CD4-positive, alpha-beta T cell treated with Interleukin-4 for 4 hours (primary cell): ENCODE data around the gene CEP95.
"Not testable (repeated sequence)": the region's sequence is repeated elsewhere in the genome, so short reads cannot be mapped to it uniquely, and the experiment has no call there.

Experiments used
- DNase-seq: peaks from one replicate; pipeline ENCODE4 v3.0.0-alpha.2; 2020

CEP95 gene, protein sequence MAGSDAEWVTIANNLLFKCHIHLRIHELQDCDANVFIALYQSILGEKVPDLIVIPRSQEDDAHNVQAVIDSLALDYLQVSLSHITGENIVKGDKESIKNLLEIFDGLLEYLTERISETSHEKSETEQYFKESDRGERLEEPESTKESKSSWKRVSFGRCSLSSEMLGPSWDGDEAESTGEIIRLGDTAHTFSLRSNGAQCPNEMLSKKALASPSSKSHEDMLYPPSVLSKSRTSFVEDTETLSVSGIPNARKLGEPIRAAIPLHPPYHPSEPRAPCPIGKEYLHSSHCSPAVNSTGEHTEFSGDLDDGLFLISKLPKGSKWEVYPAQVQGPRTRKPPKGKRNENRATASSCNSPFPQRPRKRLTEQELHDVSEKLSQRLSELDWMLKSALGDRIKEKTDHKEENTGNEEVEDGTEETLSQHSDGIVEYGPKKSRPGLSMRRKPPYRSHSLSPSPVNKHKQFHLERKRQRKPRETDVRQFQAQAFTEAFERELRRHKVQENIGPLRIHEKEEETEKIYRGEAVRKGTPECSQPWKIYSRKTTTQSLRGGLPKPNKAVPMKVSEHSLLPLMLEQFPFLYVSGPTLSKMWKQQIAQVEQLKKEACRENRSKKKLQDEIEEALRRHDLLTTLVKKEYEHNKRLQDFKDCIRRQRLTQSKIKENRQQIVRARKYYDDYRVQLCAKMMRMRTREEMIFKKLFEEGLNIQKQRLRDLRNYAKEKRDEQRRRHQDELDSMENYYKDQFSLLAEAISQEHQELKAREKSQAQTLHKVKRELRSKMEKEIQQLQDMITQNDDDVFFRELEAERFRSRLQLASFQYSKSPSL

DNA sequence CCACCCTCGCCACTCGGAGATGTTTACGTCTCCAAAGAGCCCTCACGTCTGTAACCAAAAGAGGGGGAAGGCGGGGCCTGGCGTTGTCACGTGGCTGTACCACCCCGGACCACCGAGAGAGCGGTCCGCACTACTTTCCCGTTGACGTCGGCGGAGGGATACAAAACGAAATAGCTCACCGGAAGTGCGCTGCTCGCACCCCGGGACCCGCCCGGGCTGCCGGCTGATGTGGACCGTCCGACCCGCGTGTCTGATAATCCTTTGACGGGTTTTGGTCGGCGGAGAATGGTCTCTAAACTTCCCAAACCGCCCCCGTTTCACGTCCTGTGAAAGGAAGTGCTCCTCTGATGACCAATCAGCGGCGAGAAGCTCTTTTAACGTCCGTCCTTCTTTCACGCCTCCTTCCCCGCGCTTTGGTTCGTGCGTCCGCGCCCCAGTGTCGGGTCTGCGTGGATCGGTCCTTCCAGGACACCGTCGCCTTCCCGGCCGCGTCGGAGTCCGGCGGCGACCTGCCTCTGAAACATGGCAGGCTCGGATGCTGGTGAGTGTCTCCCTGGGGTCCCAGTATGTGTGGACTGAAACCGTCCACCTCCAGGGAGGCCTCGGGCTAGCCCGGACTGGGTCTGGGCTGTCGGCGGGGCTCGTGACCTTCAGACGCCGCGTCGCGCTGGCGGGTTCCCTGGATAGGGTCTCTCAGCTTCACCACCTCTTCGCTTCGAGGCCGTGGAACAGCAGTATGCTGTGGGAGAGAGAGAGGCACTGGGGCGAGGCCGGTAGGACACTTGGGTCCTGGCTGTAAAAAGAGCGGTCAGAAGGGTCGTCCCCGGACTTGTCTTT, at the start of gene CEP95:
Gene CEP95 (plus strand): TSS at position 402 of the 837 bp plus-strand sequence. CDS start 121 bp downstream, at position 523.
- DNase-seq = peak; percentile 98

GRCh38 chr17:64457156-64457555, 49.6 kb upstream of the CEP95 start:
- no peak for DNase-seq

GRCh38 chr17:64458756-64459155, 48.0 kb upstream of the CEP95 start:
- DNase-seq = no peak

DNA sequence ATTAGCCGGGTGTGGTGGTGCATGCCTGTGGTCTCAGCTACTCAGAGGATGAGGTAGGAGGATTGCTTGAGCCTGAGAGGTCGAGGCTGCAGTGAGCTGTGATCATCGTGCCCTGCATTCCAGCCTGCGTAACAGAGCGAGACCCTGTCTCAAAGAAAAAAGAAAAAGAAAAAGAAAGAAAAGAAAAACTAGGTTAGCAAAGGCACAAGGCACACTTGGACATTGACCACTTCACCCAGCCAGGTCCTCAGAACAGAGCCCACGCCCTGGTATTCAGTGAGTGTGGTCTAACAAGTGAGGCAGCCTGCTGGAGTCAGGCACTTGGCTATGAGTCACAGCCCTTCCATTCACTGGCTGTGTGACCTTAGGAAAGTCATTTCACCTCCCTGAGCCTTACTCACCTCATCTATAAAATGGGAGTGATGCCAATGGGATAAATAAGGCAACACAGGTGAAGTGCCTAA, 47.5 kb upstream of the CEP95 start:
- no peak for DNase-seq

DNA sequence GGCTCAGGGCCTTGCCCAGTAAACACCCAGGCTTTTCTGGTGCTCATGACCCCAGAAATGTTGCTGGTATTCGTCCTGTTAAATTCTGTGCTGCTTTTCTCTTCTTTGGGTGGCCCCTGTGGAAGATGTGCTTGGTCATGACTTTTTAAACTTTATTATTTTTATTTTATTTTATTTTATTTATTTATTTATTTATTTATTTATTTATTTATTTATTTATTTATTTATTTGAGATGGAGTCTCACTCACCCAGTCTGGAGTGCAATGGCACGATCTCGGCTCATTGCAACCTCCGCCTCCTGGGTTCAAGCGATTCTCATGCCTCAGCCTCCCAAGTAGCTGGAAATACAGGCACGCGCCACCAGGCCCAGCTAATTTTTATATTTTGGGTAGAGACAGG, 47.0 kb upstream of the CEP95 start:
- not testable (repeated sequence) for DNase-seq

GRCh38 chr17:64460955-64461354, 45.8 kb upstream of the CEP95 start:
- DNase-seq = no peak

DNA sequence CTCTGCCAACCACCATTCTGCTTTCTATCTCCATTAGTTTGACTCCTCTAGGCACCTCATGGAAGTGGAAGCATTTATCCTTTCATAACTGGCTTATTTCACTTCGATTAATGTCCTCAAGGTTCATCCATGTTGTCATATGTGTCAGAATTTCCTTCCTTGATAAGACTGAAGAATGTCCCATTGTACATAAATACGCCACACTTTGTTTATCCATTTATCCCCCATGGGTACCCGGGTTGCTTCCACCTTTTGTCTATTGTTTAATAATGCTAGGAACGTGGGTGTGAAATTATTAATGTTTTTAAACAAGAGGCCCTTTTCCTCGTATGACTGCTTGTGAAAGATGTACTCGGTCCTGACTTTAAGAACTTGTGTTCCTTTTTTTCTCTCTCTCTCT, 45.0 kb upstream of the CEP95 start:
- DNase-seq = no peak

GRCh38 chr17:64466019-64466735, 40.6 kb upstream of the CEP95 start:
- no peak for DNase-seq

- not testable (repeated sequence) for DNase-seq
Observed at GRCh38 chr17:64466834-64467233, 39.9 kb upstream of the CEP95 start.

DNA sequence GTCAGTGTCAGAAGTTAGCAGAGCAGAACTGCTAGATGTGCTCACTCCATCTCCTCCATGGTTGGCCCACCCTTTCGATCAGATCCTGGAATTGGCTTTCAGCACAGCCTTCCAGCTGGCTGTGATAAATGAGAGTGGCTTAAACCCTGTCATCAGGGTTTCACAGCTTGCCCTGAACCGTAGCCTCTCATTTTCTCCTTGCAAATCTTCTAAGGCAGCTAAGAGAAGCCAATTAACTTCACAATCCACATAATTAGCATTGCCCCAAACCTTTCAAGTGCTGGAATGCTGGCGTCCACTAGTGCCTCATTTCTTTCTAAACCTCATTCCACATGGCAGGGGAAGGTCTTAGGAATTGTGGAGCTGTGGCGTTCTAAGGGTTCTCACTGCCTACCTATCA, 36.2 kb upstream of the CEP95 start:
- DNase-seq = no peak

DNA sequence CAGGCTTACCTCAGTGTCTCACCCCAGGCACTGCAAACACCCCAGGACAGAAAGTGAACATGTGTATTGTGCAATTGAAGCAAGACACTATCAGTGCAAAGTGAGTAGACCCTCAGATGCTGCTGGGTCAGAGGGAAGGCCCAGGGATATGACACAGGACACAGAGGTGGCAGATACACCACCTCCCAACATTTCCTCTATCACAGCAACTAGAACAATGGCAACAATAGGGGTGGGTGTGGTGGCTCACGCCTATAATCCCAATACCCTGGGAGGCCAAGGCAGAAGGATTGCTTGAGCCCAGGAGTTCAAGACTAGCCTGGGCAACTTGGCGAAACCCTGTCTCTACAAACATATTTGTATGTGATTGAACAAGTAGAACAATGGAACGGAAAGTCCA, 35.3 kb upstream of the CEP95 start:
- no peak for DNase-seq

DNA sequence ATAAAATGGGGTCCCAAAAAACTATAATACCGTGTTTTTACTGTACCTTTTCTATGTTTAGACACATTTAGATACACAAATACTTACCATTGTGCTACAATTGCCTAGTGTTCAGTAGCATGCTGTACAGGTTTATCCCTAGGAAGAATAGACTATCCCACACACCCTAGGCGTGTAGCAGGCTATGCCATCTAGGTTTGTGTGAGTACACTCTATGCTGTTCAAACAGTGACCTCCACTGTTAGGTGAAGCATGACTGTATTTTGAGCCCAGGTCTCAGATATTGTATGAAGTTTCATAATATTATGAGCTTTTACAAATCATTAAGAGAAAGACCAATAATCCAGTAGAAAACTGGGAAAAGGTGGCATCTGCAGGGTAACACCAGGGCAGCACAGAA, 34.2 kb upstream of the CEP95 start:
- DNase-seq = no peak

DNA sequence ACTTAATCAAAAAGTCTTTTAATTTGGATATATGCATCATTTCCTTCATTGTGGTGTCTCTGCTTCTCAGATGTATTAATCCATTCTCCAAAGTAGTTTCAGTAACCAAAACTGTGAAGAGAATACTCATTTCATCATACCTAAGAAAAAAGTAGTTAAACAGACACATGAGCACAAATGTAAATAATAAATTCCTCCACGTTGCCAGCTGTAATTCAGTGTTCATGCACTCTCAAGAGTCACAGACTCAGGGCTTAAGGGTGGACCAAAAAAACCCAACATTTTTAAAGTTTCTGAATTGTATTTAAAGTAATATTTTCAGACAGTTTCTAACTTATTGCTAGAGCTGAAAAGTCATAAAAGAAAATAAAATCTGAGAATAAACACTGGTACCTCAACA, 28.9 kb upstream of the CEP95 start:
- no peak for DNase-seq

DNA sequence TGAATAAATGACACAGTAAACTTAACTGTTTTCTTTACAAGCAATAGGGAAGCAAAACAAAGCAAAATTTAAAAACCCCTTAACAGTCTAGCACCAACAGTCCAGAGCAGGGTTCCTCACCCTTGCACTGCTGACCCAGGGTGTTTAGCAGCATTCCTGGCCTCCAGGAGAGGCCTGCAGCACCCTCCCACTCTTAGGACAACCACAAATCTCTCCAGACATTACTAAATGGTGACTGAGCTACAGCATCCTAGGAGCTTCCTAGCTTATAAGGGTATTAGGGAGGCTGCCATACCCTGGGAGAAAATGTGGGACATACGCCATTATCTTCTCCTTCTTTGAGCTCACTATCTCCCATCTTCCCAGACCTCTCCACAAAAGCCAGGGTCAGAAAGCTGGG, 25.8 kb upstream of the CEP95 start:
- DNase-seq = no peak

- no peak for DNase-seq
Observed at GRCh38 chr17:64484380-64484779, 22.4 kb upstream of the CEP95 start.

- no peak for DNase-seq
Observed at GRCh38 chr17:64488301-64488700, 18.5 kb upstream of the CEP95 start.

DNA sequence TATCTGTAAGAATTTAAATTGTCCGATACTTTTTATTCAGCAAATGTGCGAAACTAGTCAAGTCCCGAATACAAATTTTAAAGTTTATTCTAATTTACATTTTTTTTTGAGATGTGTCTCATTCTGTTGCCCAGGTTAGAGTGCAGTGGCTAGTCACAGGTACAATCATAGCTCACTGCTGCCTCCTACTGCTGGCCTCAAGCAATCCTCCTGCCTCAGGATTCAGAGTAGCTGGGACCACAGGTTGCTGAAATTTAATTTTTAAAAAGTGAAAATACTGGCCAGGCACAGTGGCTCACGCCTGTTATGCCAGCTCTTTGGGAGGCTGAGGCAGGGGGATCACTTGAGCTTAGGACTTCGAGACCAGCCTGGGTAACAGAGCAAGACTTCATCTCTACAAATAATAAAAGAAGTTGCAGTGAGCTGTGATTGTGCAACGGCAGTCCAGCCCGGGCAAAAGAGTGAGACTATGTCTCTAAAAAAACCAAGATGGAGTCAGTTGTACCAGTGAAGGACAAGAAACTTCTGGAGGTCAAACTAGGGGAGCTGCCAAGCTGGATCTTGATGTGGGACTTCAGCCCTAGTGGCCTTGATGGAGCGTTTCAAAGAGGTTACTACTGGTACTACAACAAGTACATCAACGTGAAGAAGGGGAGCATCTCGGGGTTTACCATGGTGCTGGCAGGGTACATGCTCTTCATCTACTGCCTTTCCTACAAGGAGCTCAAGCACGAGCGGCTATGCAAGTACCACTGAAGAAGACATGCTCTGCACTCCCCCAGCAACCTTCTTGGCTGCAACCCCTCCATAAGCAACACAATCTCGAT, 15.5 kb upstream of the CEP95 start:
- DNase-seq = peak; percentile 52

- no peak for DNase-seq
Observed at GRCh38 chr17:64491994-64492393, 14.8 kb upstream of the CEP95 start.

DNA sequence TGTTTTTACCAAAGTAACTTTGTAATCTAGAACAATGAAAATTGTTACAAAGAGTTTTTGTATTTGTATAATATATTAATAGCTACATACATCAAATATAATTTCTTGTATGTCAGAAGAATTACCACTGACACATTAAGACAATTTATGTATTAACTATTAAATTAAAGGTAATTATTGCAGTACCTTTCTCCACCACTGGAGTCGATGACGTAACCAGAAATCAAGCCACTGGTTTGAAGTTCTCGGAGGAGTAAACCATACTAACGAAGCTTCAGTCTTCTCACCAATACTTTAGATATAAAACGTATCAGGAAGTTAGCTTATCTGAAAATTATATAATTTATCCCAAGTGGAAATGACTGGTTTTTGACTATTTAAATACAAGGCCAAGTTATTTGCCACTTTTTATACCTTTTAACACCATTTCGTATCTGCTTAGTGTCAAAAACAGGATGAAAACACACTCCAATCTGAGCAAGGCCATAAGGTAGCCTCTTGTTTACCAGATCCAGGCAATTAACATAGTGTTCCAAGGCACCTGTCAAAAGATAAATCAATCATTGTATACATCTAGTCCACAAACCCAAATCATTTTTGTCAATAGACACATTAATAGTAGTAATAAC, 14.2 kb upstream of the CEP95 start:
- peak; percentile 68 for DNase-seq

GRCh38 chr17:64494121-64494520, 12.7 kb upstream of the CEP95 start:
- DNase-seq = no peak

DNA sequence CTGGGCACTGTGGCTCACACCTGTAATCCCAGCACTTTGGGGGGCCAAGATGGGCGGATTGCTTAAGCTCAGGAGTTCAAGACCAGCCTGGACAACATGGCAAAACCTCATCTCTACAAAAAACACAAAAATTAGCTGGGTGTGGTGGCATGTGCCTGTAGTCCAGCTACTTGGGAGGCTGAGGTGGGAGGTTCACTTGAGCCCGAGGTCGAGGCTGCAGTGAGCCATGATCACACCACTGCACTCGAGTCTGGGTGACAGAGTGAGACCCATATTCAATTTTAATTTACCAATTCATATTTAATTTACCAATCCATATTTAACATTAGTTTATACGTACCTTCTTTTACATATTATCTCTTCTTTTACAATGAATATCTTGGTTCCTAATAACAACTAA, 11.5 kb upstream of the CEP95 start:
- not testable (repeated sequence) for DNase-seq
